GM21717 (cell line): Measurements from ENCODE around the gene SH3PXD2B.
"Not testable (repeated sequence)": the region's sequence is repeated elsewhere in the genome, so short reads cannot be mapped to it uniquely, and the experiment has no call there.

Source experiments
- ATAC-seq: cut with Tn5 transposase; IDR thresholded peaks from one replicate; pipeline ENCODE4 v1.9.1; 2021; ENCODE audit warnings: mild to moderate bottlenecking, moderate library complexity; ENCODE audit not compliant: unreplicated experiment

Gene SH3PXD2B

DNA sequence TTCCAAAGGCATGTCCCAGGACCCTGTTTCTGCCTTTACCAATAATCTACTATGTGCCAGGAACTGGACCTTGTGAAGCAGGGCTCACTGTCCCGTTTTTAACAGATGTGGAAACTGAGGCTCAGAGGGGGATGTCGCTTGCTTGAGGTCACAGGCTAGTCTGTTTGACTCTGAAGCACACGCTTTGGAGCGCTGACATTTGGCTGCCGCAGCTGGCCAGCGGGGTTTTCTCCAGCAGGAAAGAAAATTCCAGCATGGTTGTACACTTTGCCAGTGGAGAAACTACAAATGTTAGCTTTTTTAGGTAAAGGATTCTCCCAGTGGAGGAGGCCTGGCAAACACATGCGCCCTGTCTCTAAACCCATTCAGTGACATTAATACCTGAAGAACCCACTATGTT, 50.5 kb downstream of the SH3PXD2B start:
- ATAC-seq = no peak

DNA sequence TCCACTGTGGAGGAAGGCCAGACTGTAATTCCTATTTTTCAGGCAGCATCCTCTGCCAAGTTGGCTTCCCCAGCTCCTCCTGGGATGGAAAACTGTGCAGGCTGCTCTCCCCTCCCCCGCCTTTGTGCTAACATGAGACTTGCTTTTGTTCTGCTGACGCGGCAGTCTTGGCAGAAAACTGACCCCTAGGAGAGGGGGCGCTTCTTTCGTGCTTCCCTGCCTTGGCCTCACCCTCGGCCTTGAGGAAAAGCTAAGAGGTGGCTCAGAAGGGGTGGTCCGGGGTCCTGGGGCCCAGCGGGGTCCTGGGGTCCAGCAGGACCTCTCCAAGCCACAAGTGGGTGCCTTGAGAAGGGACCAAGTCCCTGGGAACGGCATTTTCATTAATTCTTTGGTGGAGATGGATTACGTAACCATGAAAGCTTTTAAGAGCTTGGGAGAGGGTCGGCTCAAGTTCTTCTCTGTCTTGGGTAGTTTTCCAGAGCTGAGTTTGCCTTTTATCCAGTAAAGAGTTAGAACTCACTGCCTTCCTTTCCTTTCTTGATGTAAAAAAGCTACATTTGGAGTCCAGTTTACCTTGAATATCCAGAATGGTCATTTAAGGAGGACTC, 51.0 kb downstream of the SH3PXD2B start:
- no peak for ATAC-seq

DNA sequence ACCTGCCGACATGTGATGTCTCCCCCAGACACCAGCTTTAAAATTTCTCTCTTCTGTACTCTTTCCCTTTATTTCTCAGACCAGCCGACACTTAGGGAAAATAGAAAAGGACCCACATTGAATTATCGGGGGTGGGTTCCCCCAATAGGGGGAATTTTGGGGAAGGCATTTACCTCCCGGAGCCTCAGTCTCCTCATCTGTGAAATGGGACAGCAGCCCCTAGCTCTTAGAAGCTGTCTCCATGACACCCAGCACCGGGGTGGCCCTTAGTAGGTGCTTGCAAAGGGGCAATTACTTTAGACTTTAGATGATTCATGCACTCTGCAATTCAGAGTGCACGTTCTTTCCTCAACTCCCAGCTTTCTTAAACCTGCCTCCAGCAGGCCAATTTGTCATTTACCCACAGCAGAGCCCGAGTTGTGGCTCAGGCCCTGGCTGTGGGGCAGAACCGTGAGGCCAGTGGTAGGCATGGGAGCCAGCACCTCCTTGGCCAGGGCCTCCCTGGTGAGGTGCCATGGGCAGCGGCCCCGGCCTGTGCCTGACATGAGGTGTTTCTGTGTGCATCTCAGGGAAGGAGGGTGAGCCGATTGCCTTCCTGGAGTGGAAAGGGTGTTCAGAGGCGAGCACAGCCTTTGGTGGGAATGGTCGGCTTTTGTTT, 51.7 kb downstream of the SH3PXD2B start:
- no peak for ATAC-seq

DNA sequence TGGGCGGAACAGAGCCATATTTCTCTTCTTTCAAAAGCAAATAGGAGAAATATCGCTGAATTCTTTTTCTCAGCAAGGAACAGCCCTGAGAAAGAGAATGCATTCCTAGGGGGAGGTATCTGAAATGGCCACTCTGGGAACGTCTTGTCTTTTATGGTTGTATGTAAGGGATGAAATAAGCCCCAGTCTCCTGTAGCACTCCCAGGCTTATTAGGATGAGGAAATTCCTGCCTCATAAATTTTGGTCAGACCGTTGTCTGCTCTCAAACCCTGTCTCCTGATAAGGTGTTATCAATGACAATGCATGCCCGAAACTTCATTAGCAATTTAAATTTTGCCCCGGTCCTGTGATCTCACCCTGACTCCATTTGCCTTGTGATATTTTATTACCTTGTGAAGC, 52.3 kb downstream of the SH3PXD2B start:
- ATAC-seq = not testable (repeated sequence)

DNA sequence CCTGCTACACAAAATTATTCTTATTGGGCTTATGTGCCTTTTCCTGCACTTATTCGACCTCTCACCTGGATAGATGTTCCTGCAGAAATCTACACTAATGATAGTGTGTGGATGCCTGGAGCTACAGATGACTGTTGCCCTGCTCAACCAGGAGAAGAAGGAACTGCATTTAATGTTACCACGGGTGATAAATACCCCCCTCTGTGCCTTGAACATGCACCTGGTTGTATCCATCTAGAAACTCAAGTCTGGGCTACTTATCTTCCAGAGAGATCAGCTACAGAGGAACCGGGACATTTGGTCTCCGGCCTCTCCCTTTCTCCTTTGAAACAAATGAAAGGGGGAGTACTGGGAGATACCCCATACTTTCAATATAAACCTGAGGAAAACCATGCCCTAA, 54.5 kb downstream of the SH3PXD2B start:
- ATAC-seq = no peak

DNA sequence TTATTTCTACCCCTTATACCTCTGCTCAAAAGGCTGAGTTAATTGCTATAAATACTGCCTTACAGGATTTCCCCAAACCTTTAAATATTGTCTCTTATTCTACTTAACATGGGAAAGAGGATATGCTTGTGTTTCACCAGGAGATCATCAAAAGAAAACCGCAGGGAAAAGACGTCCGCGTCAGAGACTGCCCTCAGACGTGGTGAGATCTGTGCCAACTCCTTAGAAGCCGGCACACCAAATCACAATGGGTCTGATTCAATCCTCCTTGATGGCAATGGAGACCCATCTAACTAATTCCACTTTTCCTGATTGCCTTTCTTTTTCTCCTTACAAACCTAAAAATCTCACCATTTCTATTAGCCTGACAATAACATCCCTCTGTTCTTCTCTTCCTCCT, 55.0 kb downstream of the SH3PXD2B start:
- ATAC-seq = no peak

DNA sequence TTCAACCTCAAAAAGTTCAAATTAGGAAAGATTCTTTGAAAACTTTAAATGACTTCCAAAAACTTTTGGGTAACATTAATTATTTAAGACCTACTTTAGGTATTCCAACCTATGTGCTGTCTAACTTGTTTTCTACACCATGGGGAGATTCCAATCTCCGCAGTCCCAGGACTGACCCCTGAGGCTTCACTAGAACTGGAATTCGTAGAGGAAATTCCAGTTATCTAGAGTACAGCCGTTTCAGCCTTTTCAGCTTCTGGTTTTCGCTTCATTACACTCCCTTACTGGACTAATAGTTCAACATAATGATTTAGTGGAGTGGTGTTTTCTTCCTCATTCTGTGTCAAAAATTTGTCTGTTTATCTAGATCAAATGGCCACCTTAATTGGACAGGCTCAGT, 55.7 kb downstream of the SH3PXD2B start:
- ATAC-seq = not testable (repeated sequence)

DNA sequence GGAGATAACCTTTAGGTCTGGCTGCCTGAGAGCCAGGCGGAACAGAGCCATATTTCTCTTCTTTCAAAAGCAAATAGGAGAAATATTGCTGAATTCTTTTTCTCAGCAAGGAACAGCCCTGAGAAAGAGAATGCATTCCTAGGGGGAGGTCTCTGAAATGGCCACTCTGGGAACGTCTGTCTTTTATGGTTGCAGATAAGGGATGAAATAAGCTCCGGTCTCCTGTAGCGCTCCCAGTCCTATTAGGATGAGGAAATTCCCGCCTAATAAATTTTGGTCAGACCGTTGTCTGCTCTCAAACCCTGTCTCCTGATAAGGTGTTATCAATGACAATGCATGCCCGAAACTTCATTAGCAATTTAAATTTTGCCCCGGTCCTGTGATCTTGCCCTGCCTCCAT, 57.3 kb downstream of the SH3PXD2B start:
- ATAC-seq = not testable (repeated sequence)

DNA sequence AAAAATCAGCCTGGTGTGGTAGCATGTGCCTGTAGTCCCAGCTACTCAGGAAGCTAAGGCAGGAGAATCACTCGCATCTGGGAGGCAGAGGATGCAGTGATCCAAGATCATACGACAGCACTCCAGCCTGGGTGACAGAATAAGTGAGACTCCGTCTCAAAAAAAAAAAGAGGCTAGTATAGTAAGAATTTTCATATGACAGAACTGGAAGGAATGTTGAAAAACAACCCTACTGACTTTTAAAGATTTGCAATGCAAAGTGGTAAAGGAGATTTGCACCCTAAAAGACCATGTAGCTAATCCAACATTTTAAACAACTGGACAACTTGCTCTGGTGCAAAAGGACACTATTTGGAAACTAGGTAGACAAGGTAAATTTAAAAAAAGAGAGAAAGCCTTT, 58.1 kb downstream of the SH3PXD2B start:
- ATAC-seq = no peak

DNA sequence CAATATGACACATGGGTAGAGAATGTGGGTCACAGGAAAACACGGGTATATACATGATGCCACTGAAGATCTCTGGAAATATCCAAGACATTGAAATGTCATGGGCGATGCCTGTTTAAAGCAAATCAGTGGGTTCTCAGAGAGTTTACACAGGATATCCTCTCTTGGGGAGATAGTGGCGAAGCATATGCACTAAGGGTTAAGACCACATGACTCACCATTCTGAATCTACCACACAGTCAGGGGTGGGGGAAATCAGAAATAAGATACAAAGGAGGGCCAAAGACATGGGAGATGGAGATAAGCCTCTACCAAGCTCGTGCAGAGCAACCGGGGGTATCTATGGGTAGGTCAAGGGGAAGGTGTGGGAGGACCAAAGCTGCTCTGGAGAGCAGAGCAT, 58.8 kb downstream of the SH3PXD2B start:
- ATAC-seq = no peak

DNA sequence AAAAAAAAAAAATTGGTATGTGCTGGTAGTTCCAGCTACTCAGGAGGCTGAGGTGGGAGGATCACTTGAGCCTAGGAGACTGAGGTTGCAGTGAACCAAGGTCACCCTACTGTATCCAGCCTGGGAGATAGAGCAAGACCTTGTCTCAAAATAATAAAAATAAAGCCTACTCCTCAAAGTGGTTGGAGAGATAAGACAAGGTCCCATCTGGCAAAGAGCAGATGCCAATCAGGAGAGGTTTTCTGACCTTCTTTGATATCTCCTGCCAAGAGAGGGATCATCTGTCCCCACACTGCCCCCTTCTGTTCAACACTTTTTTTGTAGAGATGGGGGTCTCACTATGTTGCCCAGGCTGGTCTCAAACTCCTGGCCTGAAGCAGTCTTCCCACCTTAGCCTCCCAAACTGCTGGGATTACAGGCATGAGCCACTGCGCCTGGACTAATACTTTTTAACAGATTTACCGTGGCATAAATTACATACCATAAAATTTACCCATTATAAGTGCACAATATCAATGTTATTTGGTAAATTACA, 64.7 kb downstream of the SH3PXD2B start:
- ATAC-seq = no peak

DNA sequence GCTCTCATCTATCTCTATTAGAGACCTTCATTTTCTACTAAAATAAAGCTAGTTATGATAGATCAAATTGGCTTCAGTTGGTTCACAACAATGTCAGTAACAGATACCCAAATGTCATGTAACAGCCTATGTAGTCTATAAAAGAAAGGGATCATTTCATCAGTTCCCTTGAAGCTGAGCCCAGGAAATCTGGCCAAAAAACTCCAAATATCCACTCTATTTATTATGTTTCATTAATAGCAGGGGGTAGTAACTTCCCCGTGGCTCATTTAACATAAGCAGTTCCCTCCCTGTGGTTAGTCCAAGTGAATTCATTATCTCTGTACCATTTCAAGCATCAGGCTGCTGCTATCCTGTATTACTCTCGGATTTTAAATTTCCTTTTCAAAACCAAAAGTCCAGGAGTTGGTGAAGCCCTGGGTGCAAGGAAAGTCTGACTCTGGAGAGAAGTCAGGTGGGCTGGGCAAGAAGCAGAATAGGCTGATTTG, 66.0 kb downstream of the SH3PXD2B start:
- no peak for ATAC-seq

DNA sequence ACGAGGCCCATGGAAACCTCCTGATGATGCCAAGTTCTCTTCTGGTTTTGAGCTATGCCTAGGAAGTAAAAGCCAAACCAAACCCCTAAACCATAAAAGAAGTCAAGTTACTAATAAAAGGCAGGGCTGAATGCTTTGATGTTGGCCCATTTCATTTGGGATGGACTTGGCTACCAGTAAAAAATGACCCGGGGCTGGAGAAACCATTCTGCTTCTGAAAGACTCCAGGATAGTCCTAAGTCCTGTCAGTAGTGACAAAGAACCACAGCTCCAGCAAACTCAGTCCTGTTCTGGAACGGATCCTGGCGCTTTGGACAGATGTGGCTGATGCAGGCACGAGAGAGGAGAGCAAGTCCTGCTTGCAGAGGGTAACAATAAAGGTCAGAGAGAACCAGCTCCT, 68.6 kb downstream of the SH3PXD2B start:
- ATAC-seq = no peak

DNA sequence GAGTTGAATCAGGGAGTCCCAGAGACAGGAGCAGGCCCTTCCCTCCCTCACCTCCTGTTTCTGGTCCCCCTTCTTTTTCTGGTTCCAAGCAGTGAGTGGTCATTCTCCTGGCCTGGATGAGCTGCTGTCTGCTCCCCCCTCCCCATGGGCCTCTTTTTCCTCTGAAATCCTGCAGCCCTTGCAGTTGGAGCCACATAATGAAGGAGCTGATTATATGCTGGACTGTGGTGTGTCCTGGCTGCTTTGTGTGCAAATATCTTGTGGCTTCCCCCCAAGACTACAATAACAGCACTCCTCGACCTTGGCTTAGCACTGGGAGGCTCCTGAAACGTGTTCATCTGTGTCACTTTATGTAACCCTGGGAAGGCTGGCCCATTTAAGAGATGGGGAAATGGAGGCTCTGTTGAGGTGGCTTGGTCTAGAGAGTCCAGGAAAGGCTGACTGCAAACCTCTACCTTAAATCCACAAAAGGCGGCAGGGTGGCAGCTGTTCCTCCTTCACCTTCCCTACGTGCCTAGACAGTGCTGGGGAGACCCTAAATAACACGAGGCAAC, 69.2 kb downstream of the SH3PXD2B start:
- no peak for ATAC-seq

DNA sequence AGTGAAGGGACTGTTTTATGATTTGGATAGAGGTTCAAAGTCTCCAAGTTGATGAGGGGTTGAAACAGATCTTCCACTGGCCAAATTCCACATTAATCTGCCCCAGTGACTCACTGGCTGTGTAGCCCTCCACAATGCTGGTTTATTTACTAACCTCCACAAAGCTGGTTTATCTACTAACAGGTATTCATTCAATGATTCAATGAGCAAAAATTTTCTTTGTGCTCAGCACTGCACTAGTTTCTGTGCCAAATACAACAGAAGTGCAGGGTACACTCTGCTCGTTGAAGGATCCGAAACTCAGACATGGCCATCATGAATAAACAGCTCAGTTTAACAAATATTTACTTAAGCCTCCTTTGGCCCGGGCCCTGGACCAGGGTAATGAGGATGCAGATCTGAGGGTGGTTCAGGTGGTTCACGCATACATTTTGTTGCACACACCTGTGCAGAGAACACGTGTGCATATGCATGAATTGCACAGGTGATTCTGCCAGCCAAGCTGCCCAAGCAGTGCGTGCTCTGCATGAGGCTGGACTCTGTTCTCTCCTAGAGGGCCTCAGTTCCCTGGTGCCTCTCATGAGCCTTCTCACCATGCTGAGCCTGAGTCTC, 71.0 kb downstream of the SH3PXD2B start:
- no peak for ATAC-seq

DNA sequence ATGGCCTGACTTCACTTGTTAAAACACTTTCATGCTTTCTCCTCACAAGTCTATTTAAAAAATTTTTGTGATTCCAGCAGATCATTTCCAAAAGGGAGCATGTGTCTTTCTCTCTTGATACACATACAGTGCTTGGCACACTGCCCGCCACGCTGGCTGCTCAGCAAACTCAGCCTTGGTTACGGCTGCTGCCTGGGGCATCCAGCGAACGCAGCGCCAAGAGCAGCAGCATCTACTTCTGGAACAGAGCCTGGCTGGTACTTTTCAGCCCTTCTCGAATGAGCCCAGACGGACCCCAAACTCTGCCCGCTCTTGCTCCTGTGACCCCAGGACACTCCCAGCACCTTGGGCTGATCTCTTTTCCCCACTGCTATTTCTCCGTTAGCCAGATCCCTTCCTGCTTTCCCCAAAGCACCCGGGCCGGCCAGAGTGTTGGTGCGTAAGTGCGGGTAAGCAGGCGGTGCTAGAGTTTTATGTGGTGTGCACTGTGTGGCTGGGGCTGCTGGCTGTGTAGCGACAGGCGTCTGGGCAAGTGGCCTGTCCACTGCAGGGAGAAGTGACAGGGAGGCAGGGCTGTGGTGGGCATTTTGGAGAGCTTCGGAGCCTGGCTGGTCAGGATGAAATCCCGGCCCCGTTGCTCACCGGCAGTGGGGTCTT, 73.2 kb downstream of the SH3PXD2B start:
- no peak for ATAC-seq

DNA sequence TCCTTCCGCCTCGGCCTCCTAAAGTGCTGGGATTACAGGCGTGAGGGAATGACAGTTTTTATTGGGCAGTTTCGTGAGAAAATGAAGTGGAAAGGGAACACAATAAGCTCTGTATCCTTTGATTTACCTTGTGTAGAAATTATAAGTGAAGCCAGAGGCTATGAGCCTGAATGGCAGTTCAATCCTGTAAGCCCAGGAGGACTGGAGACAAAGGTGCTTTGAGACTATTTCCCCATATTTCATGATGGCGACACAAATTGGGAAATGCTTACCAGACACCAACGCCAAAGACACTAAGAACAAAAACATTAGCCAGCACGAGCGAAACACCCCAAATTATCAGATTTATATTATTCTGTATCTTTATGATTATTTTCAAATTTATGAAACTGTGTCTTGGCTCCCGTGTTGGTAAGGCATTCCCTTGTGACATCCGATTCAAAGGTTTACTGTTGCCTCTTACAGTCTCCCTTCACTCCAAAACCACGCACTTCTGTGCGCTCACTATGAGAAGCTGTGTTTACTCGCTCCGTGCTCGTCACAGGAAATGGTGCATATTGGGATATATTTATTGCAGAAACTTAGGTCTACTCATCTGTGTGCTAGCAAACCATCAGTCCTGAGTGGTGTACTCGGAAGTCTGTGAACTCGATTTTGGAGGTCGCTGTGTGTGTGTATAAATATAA, 73.9 kb downstream of the SH3PXD2B start:
- ATAC-seq = no peak

DNA sequence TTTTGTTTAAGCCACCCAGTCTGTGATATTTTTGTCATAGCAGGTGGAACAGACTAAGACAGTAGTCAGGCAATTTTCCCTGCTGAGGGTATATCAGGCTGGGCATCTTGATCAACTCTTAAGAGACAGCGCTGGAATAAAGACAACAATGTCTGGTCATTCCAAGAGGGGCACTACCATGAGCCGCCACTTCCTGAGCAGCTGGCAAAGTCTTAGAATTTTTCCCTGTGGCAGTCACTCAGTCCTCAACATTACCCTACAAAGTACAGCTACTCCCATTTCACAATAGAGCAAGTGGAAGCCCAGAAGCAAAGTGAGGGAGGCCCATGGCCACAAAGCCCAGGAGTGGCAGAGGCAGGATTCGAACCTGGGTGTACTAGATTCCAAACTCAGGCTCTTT, 74.8 kb downstream of the SH3PXD2B start:
- no peak for ATAC-seq

DNA sequence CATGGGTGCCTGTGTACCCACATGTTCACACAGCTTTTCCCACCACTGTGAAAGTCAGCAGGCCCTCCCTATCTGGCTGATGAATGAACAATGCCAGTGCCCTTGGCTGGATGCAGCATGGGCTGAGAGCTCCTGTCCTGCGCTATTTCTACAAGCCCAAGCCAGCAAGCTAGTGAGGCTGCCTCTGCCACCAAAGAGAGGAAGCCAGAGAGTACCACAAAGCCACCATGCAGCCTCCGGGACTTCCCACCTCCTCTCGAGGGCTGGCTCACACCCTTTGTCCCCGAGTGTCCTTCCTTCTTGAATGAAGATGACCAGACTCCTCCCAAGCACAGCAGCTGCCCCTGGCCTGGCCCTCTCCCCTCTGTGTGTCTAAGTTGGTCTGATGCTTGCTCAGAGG, 76.5 kb downstream of the SH3PXD2B start:
- ATAC-seq = no peak

DNA sequence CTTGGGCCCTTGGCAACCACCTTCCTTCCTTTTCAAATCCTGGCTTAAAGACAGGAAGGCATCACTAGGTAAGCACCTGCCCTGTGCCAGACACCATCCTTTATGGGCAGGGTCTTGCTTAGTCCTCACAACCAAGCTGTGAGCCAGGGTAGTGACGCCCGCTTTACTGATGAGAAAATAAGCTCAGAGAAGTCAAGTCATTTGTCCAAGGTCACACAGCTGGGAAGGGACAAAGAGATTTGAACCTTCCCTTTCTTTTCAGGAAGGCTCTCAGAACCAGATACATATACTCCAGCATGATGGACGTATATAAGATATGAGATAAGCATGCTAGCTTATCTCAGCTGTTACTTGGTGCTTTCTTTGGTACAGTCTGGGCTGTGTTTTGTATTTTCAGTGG, 76.9 kb downstream of the SH3PXD2B start:
- no peak for ATAC-seq

DNA sequence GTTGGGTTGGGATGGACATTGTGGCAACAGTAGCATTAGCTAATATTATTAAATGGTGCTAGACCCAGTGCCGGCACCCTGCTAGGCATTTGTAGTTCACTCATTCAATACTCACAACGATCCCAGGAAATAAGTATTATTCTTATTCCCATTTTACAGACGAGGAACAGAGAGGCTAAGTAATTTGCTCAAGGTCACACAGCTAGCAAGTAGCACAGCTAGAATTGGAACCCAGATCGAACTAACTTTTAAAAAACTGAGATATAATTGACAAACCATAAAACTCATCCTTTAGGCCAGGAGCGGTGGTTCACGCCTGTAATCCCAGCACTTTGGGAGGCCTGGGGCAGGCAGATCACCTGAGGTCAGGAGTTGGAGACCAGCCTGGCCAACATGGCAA, 79.5 kb downstream of the SH3PXD2B start:
- no peak for ATAC-seq
